Measurements from ENCODE around the gene CDH10.

CDH10 gene

DNA sequence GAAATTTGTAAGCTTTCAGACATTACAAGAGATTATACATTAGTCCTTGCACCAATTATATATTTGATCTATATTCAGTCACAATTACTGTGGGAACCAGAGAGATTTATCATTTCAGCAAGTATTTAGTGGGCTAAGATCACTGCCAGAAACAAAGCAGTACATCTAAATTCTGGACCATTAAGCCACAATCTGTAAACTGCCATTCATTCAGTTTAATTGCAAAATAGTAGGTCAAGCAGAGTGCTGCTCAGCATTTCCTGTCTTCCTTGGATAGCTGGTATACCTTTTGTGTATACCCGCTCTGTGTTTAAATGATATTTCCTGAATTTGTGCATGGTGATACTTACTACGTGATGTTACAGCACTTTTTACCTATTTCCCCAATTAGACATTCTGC lies 42.6 kb downstream of the CDH10 start:
- DNase-seq (ENCODE audit: low read depth in 2 of 2) = no peak

DNA sequence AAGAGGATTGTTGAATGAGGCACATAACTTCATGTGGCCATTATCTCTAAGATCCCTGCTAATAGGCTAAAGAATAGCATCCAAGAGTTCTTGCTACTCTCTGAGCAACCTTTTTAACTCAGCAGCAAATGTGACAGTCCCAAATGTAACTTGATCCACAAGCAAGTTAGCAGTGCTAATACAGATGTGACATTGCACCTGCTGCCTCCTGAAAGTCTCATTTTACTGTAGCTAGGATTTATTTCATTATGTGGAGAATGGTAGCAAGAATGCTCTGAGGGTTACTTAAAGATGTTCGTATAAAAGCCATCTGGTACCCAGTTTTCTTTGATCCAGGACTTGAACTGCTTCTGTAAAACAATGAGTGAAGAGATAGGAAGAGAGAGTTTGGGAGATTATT lies 45.8 kb downstream of the CDH10 start:
- no peak for DNase-seq (ENCODE audit: low read depth in 2 of 2)

DNA sequence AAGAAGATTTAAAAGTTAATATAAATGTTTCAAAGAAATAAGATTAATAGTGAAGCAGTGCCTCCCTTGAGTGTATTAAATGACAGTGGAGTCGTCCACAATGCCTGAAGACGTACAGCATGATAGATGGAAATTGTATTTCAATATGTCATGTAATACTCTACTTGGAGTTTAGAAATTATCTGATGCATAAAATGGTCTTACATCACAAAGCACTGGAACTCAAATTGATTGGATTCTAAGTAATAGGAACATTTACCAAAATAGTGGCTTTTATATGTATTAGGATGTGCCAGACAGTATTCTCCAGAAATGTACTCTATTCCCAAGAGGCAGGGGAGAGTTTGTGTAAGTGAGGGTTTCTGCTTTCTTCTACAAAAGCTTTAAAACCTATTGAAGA lies 49.4 kb downstream of the CDH10 start:
- no peak for DNase-seq (ENCODE audit: low read depth in 2 of 2)

DNA sequence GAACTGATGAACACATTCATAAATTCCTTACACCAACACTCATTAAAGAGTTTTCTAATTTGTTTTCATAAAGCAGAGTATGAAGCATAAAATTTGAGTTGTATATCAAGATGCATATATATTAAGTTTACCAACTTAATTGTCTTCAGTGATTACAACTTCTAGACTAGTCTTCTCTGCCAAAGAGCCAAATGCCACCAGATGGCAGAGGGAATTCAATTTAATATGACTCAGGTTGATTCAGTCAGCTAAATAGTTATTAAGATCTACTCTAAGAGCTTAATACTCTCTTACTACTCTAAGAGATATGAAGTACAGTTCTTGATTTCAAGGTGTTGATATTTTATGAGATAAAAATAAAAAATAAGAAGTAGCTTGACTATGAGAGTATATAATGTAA lies 53.4 kb downstream of the CDH10 start:
- DNase-seq (ENCODE audit: low read depth in 2 of 2) = no peak

DNA sequence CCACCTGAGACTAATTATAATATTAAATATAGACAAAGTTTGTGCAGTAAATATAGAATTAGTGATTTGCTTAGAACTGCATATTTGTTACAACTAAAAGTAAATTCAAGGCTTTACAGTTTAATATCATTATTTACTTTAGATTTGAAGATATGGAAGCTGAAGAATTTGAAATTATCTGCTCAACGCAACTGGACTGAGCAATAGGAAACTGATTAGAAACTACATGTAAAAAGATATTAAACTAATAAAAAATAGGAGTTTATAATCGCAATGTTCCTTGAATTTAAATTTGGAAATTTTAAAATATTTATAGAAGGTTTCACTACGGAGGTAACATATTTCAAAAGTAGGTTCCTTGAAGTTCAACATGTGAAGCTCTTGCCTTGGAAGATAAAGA lies 55.2 kb downstream of the CDH10 start:
- no peak for DNase-seq (ENCODE audit: low read depth in 2 of 2)

DNA sequence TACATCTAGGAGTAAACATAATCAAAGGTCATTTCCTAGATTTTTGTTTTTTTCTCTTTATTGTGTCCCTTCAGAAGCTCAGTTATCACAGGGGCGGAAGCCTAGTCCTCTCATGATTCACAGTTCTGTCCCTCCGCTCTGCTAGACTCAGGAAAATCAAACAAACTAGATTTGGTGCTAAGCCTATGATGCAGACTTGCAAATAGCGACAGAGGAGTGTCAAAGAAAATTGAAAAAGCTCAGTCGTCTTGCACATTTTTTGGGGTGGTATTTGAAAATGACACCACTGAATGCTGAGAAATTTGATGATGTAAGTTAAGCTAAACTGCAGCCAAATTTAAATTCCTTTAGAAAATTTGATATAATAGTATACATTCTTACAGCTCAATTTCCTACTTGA lies 59.0 kb downstream of the CDH10 start:
- no peak for DNase-seq (ENCODE audit: low read depth in 2 of 2)

DNA sequence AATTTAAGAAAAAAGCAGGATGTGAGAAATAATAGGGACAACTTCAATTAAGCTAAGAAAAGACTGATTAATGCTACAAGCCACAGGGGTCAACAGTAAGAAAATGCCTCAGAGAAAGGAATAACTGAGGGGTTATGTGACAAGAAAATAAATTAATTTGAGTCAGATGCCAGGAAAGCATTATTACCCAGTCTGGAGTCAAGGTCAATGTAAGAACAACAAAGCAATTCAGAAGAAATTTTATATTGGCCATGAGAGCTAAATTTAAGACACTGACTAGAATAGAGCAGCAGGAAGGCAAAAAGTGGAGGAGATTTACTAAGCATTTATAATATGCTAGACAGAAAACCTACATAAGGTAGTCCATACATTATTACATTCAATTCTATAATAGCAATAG lies 73.5 kb downstream of the CDH10 start:
- DNase-seq (ENCODE audit: low read depth in 2 of 2) = no peak

DNA sequence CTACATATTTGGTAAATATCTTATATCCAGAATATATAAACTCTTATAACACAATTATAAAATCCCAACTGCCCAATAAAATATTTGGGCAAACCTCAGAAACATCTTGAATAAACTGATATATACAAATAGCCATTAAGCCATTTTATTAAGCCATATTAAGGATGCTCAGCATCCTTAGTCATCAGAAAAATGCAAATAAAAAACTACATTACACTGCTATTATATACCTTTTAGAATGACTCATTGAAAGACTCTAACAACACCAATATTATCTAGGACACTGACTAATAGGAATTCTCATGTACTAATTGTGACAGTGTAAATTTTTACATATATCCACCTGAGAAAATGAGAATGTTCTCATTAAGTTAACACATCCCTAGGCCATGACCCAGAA lies 77.8 kb downstream of the CDH10 start:
- DNase-seq (ENCODE audit: low read depth in 2 of 2) = no peak

DNA sequence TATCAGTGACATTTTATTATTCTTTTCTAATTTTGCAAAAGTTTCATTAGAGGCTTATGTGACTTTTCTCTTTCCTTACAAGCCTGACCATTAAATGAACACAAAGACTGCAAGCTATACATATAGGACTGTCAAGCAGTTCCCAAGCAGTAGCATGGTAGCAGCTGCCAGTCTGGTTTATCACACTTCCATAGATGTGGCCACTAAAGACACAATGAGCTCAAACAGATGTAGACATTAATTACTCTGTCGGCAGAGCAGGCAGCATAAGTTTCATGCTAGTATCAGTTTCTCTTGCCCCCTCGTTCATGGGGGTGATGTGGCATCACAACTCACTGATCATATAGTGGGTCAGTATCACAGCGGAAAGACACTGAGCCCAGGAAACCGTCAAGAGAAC lies 89.5 kb downstream of the CDH10 start:
- no peak for DNase-seq (ENCODE audit: low read depth in 2 of 2)

DNA sequence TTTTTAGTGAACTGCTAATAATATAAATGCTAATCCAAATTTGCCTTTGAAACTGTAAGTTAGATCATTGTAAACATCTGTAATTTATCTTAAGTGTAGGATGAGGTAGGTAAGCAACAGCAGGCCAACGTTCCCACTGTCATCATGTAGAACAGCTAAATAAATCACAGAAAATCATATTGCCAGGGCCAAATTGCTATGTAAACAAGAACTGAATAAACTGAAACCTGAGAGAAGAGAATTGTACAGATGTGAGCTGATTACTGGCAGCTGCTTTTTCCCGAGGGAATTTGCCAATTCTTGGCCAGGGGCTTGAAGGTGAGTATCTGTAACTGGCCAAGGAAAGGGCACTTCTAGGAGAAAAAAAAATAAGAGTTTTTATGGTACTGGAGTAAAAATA lies 97.6 kb downstream of the CDH10 start:
- no peak for DNase-seq (ENCODE audit: low read depth in 2 of 2)

DNA sequence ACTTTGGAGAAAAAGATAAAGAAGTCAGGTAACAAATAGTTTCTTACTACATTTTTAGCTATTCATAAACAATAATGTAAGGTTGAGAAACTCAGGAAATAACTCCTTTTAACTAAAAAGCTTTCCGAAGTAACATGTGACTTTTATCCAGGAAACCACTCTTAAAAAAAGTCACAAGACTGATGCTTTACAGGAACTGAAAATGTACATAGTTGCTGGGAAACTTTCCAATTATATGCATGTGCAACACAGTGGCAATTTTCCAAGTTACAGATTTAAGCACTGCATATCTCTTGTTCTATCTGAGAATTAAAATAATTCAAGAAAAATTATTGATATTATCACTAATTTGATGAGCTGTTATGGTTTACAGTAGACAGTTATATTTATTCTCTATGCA lies 105.2 kb downstream of the CDH10 start:
- DNase-seq (ENCODE audit: low read depth in 2 of 2) = no peak

DNA sequence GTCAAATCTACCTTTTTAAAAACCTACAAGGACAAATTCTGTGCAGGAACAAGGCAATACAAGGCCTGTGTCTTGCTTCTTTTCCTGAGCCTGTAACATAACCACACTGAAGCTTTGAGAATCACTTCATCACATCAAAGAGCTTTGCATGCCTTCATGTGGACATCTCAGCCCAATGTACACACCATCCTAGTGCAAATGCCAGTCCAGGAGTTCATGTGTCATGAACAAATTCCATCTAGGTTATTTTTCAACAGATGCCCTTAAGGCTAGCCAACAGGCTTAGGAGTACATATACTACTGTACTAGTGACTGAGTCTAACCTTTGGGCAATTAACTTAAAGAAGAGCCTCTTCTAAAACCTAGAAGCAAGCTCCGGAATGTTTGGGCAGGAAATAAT lies 106.4 kb downstream of the CDH10 start:
- no peak for DNase-seq (ENCODE audit: low read depth in 2 of 2)

DNA sequence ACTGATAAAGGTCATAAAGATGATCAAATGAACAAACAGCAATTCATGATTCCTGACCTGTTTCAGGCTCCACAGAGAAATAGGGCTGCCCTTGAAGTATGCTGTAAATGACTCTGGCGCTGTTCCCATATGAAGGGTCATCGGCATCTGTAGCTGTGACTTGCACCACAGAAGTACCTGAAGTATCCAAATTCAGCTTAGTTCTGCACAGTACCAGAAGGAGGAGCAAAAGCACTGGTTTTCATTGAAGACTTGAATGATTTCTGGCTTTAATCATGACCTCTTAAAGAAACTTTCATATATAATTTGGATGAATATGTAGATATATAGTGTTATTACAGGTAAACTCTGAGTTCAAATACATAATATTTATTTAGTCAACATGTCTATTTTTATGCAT lies 109.1 kb downstream of the CDH10 start:
- no peak for DNase-seq (ENCODE audit: low read depth in 2 of 2)

DNA sequence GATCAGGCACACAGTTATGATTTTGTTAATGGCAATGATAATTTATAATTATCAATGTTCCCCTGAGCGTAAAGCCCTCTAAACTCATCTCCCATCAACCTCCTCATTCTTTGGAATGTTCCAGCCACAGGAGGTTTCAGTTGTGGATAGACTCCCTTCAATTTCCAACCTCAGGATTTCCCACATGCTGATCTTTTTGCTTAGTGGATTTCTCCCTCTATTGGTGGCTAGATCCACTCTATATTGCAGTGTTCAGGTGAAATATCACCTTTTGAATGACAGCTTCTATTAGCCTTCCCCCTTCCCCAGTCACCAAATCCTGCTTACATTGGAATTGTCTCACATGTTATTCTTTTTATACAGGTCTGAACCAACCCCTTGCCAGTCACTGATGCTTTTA lies 113.9 kb downstream of the CDH10 start:
- DNase-seq (ENCODE audit: low read depth in 2 of 2) = no peak

DNA sequence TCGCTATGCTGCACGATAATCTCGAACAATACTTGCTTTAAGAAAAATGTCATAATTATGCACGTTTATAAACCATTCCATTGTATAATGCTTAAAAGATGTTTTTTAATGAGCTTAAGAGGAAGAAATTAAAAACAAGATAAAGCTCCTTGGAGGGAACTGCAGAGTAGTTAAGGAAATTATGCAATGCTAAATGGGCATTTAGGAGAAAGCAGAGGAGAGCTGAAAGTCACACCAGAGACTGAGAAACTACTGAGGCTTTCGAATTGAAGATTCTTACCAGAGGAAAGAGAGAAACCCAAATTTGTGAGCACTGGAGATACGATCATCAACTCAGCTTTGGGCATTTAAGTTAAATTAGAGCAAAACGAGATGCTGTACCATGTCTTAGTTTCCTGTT lies 119.4 kb downstream of the CDH10 start:
- no peak for DNase-seq (ENCODE audit: low read depth in 2 of 2)

DNA sequence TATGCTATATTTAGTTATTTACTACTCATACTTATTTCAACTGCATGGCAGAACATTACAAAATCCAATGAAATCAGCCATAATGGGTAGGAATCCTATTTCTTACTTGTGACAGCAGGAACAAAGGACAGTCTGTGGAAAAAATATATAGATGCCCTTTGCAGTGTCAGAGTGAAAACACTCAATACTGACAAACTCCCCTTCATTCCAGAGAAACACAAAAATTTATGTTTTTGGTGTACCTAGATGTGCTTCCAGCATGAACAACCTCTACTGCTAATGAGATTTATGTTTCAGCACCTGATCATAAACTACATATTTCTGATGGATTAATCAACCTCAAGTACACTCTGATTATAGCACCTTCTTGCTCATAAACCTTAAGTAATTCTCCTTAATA lies 132.4 kb downstream of the CDH10 start:
- no peak for DNase-seq (ENCODE audit: low read depth in 2 of 2)

DNA sequence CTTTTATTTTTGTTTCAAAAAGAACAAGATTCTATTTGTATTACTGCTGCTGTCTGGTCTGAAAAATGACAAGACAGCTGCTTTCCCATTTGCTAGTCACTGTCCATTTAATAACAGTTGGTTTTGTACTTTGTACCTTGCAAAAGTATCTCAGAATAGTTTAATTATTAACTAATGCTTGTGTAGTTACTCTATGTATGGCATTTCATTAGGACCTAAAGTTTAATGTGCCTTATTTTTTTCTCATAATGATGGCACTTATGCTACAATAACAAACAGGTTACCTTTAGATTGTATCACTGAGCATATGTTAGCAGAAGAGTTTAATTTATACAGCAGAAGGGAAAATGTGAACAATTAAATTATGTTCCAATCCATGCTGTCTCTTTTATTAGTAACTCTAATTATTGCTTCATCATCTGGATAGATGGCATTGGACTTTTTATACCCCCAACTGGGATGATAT lies 134.2 kb downstream of the CDH10 start:
- no peak for DNase-seq (ENCODE audit: low read depth in 2 of 2)

DNA sequence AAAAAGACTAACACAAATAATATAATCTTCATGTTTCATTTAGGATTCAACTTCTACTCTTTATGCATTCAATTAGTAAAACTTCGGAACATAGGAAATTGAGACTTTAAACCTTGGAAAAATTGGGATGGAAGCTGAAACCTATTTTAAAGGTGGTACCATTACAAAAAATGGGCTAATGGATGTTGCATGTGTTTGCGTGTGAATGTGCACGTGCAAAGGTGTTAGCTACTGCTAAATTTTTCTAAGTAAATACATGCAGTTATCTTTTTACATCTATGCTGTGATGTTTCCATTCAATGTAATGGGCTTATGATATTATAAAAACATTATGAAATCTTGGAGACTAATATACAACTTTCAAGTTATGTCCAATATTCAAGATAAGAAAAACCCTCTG lies 134.8 kb downstream of the CDH10 start:
- DNase-seq (ENCODE audit: low read depth in 2 of 2) = no peak

DNA sequence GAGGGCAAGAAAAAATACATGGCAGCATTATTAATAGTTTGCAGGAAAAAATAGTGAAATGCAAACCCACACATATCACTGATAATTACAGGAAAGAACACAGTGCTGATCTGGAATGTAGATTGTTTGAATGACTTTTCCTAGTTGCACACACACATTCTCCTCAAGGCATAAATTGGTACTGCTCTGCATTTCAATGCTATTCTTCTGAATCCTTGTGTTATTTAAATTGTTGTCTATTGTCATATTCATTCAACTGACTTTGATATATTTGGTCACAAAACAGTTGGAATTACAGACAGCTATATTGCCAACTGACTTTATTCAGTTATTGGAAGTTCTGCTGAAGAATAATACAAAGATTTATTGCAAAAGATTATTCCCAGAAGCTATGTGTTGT lies 139.5 kb downstream of the CDH10 start:
- DNase-seq (ENCODE audit: low read depth in 2 of 2) = no peak

DNA sequence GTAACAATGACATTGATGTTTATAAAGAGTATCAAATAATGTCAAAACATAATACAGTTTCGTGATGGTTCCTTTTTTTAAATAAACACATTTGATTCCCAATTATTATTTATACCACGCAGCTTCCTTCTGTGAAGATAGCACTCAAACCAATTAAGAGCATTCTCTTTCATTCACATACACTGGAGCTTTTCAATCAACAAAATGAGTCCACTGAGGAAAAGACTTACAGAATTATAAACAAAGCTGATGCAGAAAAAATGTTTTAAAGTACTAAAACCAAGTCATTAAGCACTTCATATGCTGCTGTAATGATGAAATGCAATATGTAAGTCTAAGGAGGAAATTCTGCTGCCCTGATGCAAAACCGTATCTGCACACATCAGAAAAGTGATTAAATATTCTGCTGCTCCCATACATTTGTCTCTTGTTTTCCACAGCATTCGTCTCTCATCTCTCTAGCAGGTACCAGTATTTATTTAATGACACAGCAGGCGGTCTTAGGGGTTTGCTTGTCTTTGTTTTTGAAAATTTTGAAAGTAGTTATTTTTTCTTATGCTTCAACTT lies 147.1 kb downstream of the CDH10 start:
- no peak for DNase-seq (ENCODE audit: low read depth in 2 of 2)

DNA sequence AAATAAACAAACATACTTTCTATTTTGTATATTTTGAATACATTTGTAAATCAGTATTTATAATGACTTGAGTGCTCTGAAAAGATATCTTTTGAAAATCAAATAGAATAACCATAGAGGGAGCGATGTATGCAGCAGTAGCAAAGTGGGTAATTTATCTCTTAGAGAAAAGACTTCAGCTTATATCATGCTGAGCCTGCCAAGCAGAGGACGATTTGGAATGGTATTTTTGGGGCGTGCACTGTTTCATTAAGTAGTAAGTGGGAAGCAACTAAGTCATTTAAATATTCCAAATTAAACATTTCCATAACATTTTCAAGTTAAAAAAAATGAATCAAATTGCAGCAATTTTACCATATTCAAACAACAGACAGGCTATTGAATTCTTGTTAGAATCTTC lies 147.6 kb downstream of the CDH10 start:
- DNase-seq (ENCODE audit: low read depth in 2 of 2) = no peak

DNA sequence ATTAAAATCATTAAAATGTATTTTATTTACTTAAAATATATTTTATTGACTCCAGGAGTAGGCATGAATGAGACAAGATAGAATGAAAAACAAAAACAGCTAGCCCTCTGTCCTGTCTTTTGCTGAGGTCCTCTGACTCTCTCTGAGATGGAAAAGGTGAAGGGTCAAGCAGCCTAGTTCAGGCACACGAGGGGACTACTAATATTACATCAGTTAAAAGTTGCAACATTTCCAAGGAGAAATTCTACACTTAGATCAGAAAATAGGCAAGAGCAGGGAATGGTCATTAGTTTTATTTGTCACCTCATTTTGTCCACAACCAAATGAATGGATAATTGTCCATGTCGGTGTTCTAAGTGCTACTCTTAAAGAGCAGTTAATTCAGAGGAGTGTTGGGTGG lies 148.5 kb downstream of the CDH10 start:
- no peak for DNase-seq (ENCODE audit: low read depth in 2 of 2)

DNA sequence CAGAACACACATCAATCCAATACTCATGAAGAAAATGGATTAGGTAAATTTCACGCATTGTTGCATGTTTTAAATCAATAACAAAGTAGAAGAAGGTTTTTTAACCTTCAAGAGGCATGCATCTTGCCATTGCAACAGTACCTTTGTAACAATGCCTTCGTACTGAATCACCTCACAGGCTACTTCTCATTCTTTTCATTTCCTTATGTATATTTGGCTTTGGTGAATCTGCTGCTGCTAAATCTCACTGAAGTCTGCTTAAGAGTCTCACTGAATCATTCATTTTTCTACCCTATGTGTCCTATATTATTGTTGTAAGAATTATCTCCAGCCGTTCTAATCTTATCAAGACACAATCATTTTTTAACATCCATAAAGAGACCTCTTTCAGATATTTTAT lies 152.5 kb downstream of the CDH10 start:
- no peak for DNase-seq (ENCODE audit: low read depth in 2 of 2)

DNA sequence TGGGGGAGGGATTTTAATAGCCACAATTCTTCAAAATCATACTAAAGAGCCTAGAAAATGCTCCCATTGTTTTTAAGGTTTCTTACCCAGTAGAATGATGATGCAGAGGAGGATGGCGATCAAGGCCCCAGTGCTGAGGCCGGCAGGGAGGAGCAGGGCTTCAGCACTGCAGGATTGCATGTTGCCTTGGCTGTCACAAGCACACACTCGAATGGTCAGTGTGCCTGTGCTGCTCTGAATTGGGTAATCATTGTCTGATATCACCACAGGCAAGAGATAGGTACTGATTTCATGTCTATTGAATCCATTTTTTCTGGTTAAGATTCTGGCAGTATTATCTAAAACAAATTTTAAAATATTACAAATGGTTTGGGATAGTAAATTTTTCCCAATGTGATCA lies 153.3 kb downstream of the CDH10 start:
- DNase-seq (ENCODE audit: low read depth in 2 of 2) = no peak
